Fibroblast of mammary gland (primary cell): ENCODE measurements around the gene EFCAB6.

Source experiments
- DNase-seq: peaks from one replicate; pipeline ENCODE4 v3.0.0-alpha.2; 2010; ENCODE audit warnings: low read depth
- H3K4me3 ChIP-seq: 2 replicates; pipeline ENCODE4 v1.5.1; 2011; ENCODE audit warnings: low read depth, mild to moderate bottlenecking, low read length, moderate library complexity; ENCODE audit not compliant: control insufficient read depth
- TF ChIP-seq, protein P1 (sequence below): conservative IDR thresholded peaks from 2 replicates; pipeline ENCODE4 v1.5.1; 2011; ENCODE audit warnings: low read depth, low read length, inconsistent platforms; ENCODE audit not compliant: control insufficient read depth, insufficient read depth

The EFCAB6 gene

DNA sequence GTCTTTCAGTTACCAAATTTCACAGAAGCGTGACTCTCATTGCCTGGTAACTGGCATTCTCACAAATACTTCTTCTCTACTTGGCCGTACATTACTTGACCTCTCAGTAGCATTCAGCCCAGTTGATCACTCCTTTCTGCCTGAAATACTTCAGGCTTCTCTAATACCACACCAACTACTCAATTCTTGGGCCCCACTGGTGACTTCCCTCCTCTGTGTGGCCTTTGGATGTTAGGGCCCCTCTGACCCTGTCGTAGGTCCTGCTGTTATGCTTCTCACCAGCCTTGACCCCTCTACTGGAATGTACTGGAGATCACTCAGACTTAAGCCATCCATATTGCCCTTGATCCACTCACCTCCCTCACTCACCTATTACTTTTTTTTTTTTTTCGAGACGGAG lies 2.2 kb upstream of the EFCAB6 start:
- TF ChIP-seq, protein P1, sequence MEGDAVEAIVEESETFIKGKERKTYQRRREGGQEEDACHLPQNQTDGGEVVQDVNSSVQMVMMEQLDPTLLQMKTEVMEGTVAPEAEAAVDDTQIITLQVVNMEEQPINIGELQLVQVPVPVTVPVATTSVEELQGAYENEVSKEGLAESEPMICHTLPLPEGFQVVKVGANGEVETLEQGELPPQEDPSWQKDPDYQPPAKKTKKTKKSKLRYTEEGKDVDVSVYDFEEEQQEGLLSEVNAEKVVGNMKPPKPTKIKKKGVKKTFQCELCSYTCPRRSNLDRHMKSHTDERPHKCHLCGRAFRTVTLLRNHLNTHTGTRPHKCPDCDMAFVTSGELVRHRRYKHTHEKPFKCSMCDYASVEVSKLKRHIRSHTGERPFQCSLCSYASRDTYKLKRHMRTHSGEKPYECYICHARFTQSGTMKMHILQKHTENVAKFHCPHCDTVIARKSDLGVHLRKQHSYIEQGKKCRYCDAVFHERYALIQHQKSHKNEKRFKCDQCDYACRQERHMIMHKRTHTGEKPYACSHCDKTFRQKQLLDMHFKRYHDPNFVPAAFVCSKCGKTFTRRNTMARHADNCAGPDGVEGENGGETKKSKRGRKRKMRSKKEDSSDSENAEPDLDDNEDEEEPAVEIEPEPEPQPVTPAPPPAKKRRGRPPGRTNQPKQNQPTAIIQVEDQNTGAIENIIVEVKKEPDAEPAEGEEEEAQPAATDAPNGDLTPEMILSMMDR = no peak
- DNase-seq = no peak
- no peak overlapping the region for H3K4me3 ChIP-seq

DNA sequence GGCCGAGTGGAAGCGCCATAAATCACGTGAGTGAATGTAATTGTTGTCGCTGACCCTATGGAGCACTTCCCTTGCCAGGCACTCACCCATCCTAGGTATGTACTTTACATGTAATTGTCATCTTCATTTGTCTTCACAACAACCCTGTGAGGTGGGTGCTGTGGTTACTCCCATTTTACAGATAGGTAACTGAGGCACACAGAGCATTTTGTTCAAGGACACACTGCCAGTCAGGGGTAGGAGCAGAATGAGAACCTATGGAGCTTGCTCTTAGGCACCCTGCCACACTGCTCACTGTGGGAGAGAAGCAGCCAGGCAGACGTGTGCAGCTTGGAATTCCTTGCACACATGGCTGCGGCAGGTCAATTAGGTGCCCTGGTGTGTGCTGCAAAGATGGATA lies 785 bp upstream of the EFCAB6 start:
- DNase-seq = no peak
- TF ChIP-seq, protein P1 = no peak
- peak overlapping the region; percentile 71 for H3K4me3 ChIP-seq

DNA sequence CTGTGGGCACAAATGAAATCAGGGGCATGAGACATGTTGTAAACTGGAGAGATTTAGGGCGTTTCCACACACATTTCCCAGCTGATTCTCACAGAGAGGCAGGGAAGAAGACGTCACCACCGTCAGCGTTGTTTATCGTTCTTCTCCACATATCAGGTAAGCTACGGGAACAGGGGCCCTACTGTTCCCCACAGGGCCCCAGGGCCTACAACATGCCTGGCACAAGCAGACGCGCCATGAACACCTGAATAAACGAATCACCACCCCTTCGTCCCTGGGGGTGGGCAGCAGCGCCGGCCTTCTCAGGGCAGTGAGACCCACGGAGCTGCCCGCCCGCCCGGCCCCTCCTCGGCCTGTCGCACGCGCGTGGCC lies 342 bp downstream of the EFCAB6 start:
- DNase-seq = peak; percentile 62
- TF ChIP-seq, protein P1 = no peak
- peak overlapping the region; percentile 71 for H3K4me3 ChIP-seq

DNA sequence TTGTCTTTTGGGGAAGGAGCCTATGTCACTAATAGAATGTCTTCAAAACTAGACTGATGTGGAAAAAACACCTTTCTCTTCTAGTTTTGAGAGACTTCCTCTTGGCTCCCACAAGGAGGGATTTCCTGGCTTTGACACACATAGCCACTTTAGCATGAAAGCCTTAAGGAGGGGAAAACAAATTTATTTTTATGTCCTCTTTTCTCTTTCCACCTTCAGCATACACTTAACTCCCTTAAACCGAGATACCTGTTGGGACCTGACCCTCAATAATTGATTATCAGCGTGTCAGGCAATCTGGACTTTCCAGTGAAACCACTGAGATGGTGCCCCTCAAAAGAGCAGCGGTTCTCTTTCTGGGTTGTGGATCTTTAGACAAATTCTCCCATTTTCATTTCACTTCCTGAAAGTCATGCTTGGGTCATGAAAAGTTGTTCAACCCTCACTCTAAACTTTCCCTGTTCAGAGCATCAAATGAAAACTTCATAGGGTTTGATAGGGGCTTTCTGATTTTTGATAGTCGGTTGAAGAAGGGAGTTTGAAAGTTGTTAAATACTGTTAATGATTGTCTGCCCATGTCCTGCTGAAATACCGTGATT lies 9.1 kb downstream of the EFCAB6 start:
- no peak overlapping the region for H3K4me3 ChIP-seq
- TF ChIP-seq, protein P1 = no peak
- DNase-seq = no peak

DNA sequence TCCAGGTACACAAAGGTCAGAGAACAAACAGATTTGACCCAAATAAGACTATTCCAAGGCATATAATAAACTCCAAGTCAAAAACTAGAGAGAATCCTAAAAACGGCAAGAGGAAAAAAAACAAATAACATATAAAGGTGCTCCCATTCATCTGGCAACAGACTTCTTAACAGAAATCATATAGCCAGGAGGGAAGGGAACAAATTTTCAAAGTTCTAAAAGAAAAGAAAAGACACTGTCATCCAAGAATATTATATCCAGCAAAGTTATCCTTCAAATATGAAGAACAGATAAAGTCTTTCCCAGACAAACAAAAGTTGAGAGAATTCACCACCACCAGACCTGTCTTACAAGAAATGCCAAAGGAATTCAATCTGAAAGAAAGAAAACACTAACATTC lies 11.1 kb downstream of the EFCAB6 start:
- no peak overlapping the region for H3K4me3 ChIP-seq
- TF ChIP-seq, protein P1 = no peak
- no peak for DNase-seq

DNA sequence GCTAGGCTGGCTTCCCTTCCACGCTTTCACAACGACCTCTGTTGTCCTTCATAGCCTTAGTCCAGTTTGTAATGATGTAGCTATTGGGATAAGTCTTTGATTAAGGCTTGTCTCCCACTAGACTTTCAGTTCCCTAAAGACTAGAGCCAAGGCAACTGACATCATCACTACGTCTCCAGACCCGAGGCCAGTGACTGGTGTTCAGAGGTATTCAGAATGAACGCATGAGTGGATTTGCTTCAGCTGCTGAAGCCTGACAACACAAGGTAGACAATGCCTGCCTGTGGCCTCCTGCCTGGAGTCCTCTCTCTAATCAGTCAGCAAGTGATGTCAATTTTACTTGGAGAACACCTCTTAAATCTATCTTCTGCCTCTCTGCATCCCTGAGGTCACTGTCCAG lies 13.6 kb downstream of the EFCAB6 start:
- H3K4me3 ChIP-seq = no peak overlapping the region
- TF ChIP-seq, protein P1 = no peak
- DNase-seq = peak; percentile 39

DNA sequence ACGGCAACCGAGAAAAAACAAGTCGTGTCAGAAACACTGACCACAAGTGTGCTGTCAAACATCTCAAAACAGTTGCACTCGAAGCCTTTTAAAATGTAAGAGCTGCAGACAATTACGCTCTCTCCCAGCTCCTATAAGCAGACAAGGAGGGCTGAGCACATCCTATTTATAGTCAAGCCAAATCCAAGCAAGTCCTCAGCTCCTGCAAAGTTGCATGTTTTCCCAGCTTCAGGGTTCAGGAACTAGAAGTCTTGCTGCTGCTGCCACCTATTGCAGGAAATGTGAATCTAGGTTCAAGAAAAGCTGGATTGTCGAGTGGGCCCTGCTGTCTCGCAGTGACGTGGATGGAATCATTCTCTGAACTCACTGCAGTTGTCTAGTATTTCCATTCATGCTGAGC lies 15.5 kb downstream of the EFCAB6 start:
- TF ChIP-seq, protein P1 = peak; percentile 47
- peak; percentile 58 for DNase-seq
- no peak overlapping the region for H3K4me3 ChIP-seq
